ENCODE measurements around the gene ZNF608.

ZNF608 gene

GRCh38 chr5:124714910-124715309, 31.5 kb downstream of the ZNF608 start:
- DNase-seq (ENCODE audit: low spot score), result no peak

GRCh38 chr5:124713595-124713994, 32.8 kb downstream of the ZNF608 start:
- DNase-seq (ENCODE audit: low spot score), result no peak

- DNase-seq (ENCODE audit: low spot score), result no peak
Observed at GRCh38 chr5:124712731-124713305, 33.6 kb downstream of the ZNF608 start.

GRCh38 chr5:124708086-124708485, 38.4 kb downstream of the ZNF608 start:
- DNase-seq (ENCODE audit: low spot score), result no peak

- no peak for DNase-seq (ENCODE audit: low spot score)
Observed at GRCh38 chr5:124707520-124707919, 38.9 kb downstream of the ZNF608 start.

- no peak for DNase-seq (ENCODE audit: low spot score)
Observed at GRCh38 chr5:124706729-124707361, 39.6 kb downstream of the ZNF608 start.

- DNase-seq (ENCODE audit: low spot score), result no peak
Observed at GRCh38 chr5:124706051-124706450, 40.4 kb downstream of the ZNF608 start.

GRCh38 chr5:124705577-124705976, 40.9 kb downstream of the ZNF608 start:
- DNase-seq (ENCODE audit: low spot score), result no peak

GRCh38 chr5:124704594-124705284, 41.7 kb downstream of the ZNF608 start:
- no peak for DNase-seq (ENCODE audit: low spot score)

GRCh38 chr5:124703995-124704394, 42.4 kb downstream of the ZNF608 start:
- no peak for DNase-seq (ENCODE audit: low spot score)

- DNase-seq (ENCODE audit: low spot score), result no peak
Observed at GRCh38 chr5:124702525-124702924, 43.9 kb downstream of the ZNF608 start.

- no peak for DNase-seq (ENCODE audit: low spot score)
Observed at GRCh38 chr5:124701873-124702425, 44.5 kb downstream of the ZNF608 start.

- no peak for DNase-seq (ENCODE audit: low spot score)
Observed at GRCh38 chr5:124701016-124701415, 45.4 kb downstream of the ZNF608 start.

- no peak for DNase-seq (ENCODE audit: low spot score)
Observed at GRCh38 chr5:124700333-124700732, 46.1 kb downstream of the ZNF608 start.

- DNase-seq (ENCODE audit: low spot score), result no peak
Observed at GRCh38 chr5:124698770-124699169, 47.7 kb downstream of the ZNF608 start.

- DNase-seq (ENCODE audit: low spot score), result no peak
Observed at GRCh38 chr5:124697933-124698591, 48.4 kb downstream of the ZNF608 start.

- DNase-seq (ENCODE audit: low spot score), result no peak
Observed at GRCh38 chr5:124697501-124697900, 48.9 kb downstream of the ZNF608 start.

- DNase-seq (ENCODE audit: low spot score), result no peak
Observed at GRCh38 chr5:124696898-124697297, 49.5 kb downstream of the ZNF608 start.
